ENCODE data around the gene MSRB2.

Gene MSRB2

DNA sequence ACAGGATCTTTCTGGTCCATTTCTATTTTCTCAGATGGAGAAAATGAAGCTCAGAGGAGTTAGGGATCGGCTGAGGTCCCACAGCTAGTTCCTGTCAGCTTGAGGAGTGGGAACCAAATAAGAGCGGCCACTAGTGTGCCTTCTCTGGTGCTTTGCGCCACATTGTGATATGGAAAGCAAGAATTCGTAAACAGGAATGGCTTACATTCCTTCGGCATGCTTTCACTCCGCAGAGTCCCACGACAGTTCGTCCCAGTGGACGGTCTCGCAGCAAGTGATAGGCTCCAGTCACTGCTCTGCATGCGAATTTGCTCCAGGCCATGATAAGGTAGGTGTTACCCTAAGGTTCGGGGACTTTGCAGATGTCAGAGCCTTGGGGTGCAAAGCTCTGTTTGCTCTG, 55.2 kb downstream of the MSRB2 start:
- TF ChIP-seq POLR2AphosphoS5 (IDR thresholded peaks at IDR 0.05; ENCODE audit: low read depth, low read length) (no peak), REST (IDR thresholded peaks at IDR 0.05; ENCODE audit: insufficient read depth in 1 of 2, low read depth in 2 of 2, low read length in 2 of 2) (no peak)

DNA sequence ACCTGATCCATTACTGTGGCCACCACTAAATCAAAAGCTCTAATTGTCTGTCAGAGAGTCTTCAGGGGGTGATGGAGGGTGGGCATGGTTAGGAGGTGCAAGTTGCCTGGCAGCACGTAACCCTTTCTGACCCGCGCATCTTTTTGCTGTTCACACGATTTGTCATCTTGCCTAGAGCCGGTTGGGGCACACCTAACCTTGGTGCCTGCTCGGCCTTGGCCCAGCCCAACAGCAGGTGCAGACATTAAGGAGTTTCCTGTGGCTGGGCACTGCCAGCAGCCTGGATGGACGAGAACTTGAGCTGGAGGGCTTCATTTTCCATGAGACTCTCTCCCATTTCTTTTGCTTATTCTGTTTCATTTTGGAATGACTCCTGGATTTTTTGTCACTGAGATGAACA, 55.7 kb downstream of the MSRB2 start:
- TF ChIP-seq FOXP2 (optimal IDR thresholded peaks at IDR 0.05; ENCODE audit: borderline replicate concordance, extremely low read depth, extremely low read length, insufficient read depth) (no peak), REST (IDR thresholded peaks at IDR 0.05; ENCODE audit: insufficient read depth in 1 of 2, low read depth in 2 of 2, low read length in 2 of 2) (no peak), POLR2AphosphoS5 (IDR thresholded peaks at IDR 0.05; ENCODE audit: low read depth, low read length) (no peak), SIN3A (IDR thresholded peaks at IDR 0.05; ENCODE audit: borderline replicate concordance, insufficient read depth, low read length) (no peak), TAF1 (IDR thresholded peaks at IDR 0.05; ENCODE audit: borderline replicate concordance, insufficient read depth, low read length) (no peak)

- TF ChIP-seq POLR2AphosphoS5 (IDR thresholded peaks at IDR 0.05; ENCODE audit: low read depth, low read length) = no peak
- no peak for TF ChIP-seq FOXP2 (optimal IDR thresholded peaks at IDR 0.05; ENCODE audit: borderline replicate concordance, extremely low read depth, extremely low read length, insufficient read depth)
- TF ChIP-seq REST (IDR thresholded peaks at IDR 0.05; ENCODE audit: insufficient read depth in 1 of 2, low read depth in 2 of 2, low read length in 2 of 2) = no peak
- no peak for TF ChIP-seq TAF1 (IDR thresholded peaks at IDR 0.05; ENCODE audit: borderline replicate concordance, insufficient read depth, low read length)
- TF ChIP-seq SIN3A (IDR thresholded peaks at IDR 0.05; ENCODE audit: borderline replicate concordance, insufficient read depth, low read length) = no peak
Measured at GRCh38 chr10:23155169-23155568, 59.8 kb downstream of the MSRB2 start.

DNA sequence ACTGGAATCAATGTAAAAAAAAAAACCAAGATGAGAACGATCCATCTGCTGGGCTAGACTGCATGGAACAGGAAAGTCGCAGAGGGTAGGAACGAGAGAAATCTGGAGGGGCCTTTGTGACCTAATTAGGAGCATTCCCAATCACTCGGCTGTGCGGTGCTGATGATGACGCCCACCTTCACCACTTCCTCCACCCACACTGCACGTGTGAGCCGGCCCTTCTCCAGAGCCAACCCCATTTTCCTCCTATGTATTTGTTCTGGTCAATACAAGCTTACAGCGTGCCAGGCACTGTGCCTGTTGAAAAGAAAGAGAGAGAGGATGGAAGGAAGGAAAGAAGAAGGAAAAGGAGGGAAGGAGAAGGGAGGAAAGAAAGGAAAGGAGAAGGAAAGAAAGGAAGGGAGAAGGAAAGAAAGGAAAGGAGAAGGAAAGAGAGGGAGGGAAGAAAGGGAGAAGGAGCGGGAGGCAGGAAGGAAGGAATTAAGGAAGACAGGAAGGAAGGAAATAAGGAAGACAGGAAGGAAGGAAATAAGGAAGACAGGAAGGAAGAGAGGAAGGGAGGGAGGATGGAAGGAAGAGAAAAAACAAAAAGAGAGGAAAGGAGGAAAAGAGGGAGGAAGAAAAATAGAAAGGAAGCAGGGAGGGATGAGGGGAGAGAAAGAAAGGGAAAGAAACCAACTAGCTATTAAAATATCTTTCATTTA, 61.2 kb downstream of the MSRB2 start:
- TF ChIP-seq TAF1 (IDR thresholded peaks at IDR 0.05; ENCODE audit: borderline replicate concordance, insufficient read depth, low read length) (no peak), FOXP2 (optimal IDR thresholded peaks at IDR 0.05; ENCODE audit: borderline replicate concordance, extremely low read depth, extremely low read length, insufficient read depth) (no peak), REST (IDR thresholded peaks at IDR 0.05; ENCODE audit: insufficient read depth in 1 of 2, low read depth in 2 of 2, low read length in 2 of 2) (no peak), SIN3A (IDR thresholded peaks at IDR 0.05; ENCODE audit: borderline replicate concordance, insufficient read depth, low read length) (no peak), POLR2AphosphoS5 (IDR thresholded peaks at IDR 0.05; ENCODE audit: low read depth, low read length) (no peak)

GRCh38 chr10:23157239-23157681, 61.9 kb downstream of the MSRB2 start:
- TF ChIP-seq SIN3A (IDR thresholded peaks at IDR 0.05; ENCODE audit: borderline replicate concordance, insufficient read depth, low read length) (no peak), REST (IDR thresholded peaks at IDR 0.05; ENCODE audit: insufficient read depth in 1 of 2, low read depth in 2 of 2, low read length in 2 of 2) (no peak), TAF1 (IDR thresholded peaks at IDR 0.05; ENCODE audit: borderline replicate concordance, insufficient read depth, low read length) (no peak), POLR2AphosphoS5 (IDR thresholded peaks at IDR 0.05; ENCODE audit: low read depth, low read length) (no peak), FOXP2 (optimal IDR thresholded peaks at IDR 0.05; ENCODE audit: borderline replicate concordance, extremely low read depth, extremely low read length, insufficient read depth) (no peak)

Measured in PFSK-1 (cell line).